ENCODE measurements around the gene MOB3A. TPM values are rescaled to one million over a fixed set of nuclear protein-coding genes. Genes with fewer than 3 reads are reported as not detected.

MOB3A gene
- total and polyA plus RNA-seq, 2 experiments from 2014 or later: 15.7 to 25.1 TPM

DNA sequence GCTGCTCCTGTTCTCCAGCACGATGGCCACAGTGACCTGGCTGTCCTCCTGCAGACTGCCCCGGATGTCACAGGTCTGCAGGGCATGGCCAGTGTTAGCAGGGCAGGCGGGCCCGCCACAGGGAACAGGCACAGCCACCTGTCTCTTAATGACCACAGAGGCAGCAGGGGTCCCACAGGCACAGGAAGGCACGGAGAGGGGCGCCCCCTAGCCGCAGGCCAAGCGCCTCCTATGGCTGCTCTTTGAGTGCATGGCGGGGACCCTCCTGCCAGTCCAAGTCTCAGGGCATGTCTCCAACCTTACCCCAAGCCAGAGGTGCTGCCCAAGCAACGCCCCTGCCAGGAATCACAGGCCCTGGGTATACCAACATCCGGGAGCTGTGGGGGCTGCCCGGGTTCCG lies 14.7 kb upstream of the MOB3A start:
- Histone ChIP-seq H3K27ac (no peak overlapping the region), H3K27me3 (no peaks in the 10 kb centered on the region), H3K4me1 (ENCODE audit: insufficient read depth) (no peaks in the 10 kb centered on the region), H4K20me1 (ENCODE audit: insufficient read depth, poor library complexity, severe bottlenecking) (no peaks in the 10 kb centered on the region), H3K9me2 (replicated peaks; ENCODE audit: insufficient read depth) (no peaks in the 10 kb centered on the region), H3K36me3 (replicated peaks; ENCODE audit: insufficient read depth, low read depth) (no peaks in the 10 kb centered on the region), H3K4me3 (no peak overlapping the region), H2AFZ (no peak overlapping the region), H3K9me3 (ENCODE audit: low read depth) (no peaks in the 10 kb centered on the region), H3K79me2 (peaks cover 3% of the 10 kb centered on the region), H3K4me2 (no peak overlapping the region)
- 95% methylated on average over 13 of the region's 13 CpGs for WGBS (ENCODE audit: low lambda C conversion rate, missing lambda C conversion rate)
- TF ChIP-seq EZH2phosphoT487 (IDR thresholded peaks at IDR 0.05; ENCODE audit: low read depth, severe bottlenecking, unreplicated experiment) (no peak), EZH2 (IDR thresholded peaks at IDR 0.05; ENCODE audit: borderline replicate concordance) (no peak)
- TF ChIP-seq, protein P1, sequence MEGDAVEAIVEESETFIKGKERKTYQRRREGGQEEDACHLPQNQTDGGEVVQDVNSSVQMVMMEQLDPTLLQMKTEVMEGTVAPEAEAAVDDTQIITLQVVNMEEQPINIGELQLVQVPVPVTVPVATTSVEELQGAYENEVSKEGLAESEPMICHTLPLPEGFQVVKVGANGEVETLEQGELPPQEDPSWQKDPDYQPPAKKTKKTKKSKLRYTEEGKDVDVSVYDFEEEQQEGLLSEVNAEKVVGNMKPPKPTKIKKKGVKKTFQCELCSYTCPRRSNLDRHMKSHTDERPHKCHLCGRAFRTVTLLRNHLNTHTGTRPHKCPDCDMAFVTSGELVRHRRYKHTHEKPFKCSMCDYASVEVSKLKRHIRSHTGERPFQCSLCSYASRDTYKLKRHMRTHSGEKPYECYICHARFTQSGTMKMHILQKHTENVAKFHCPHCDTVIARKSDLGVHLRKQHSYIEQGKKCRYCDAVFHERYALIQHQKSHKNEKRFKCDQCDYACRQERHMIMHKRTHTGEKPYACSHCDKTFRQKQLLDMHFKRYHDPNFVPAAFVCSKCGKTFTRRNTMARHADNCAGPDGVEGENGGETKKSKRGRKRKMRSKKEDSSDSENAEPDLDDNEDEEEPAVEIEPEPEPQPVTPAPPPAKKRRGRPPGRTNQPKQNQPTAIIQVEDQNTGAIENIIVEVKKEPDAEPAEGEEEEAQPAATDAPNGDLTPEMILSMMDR (IDR thresholded peaks at IDR 0.05; ENCODE audit: poor library complexity): no peak
- DNase-seq (ENCODE audit: low spot score): no peak

DNA sequence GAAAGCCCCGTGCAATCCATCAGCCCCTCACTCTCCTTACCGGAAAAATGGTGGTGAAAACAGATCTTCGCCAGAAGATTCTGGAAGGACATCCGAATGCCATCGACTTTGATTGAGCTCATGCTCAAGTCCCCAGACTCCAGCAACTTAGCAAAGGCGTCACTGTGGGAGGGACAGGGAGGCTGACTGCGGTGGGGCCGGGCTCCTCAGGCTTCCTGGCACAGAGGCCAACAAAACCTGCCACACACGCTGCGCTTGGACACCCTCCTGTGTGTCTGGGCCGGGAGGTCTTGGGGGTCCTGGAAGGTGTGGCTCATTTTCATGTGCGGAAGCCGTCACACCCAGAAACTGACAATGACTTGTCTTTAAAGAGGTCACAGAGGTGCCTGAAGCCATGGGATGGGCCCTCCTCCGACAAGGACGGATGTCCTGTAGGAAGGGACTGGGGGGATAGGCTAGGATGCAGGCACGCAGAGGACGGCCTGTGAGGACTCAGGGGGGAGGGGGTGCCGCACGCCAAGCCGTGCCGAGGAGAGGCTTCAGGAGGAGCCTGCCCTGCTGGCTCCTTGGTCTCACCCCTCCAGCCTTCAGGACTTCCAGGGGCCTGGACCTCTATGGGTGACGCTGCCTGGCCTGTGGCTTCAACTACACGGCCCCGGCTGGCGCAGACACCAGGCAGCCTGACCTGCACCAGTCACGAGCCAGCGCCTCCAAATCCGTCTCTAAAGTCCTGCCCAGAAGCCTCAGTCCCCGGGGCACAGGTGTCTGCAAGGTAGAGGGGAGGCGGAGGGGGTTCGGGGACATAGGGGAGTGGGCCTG lies 13.1 kb upstream of the MOB3A start:
- Histone ChIP-seq H2AFZ (no peak overlapping the region), H3K9me2 (replicated peaks; ENCODE audit: insufficient read depth) (no peaks in the 10 kb centered on the region), H3K4me3 (no peak overlapping the region), H3K79me2 (peaks cover 11% of the 10 kb centered on the region), H3K9me3 (ENCODE audit: low read depth) (no peaks in the 10 kb centered on the region), H3K4me2 (no peak overlapping the region), H3K27me3 (no peaks in the 10 kb centered on the region), H3K4me1 (ENCODE audit: insufficient read depth) (no peaks in the 10 kb centered on the region), H4K20me1 (ENCODE audit: insufficient read depth, poor library complexity, severe bottlenecking) (peaks cover 3% of the 10 kb centered on the region), H3K36me3 (replicated peaks; ENCODE audit: insufficient read depth, low read depth) (no peaks in the 10 kb centered on the region), H3K27ac (no peak overlapping the region)
- no peak for DNase-seq (ENCODE audit: low spot score)
- TF ChIP-seq EZH2 (IDR thresholded peaks at IDR 0.05; ENCODE audit: borderline replicate concordance): no peak
- TF ChIP-seq EZH2phosphoT487 (IDR thresholded peaks at IDR 0.05; ENCODE audit: low read depth, severe bottlenecking, unreplicated experiment): no peak
- TF ChIP-seq, protein P1 (IDR thresholded peaks at IDR 0.05; ENCODE audit: poor library complexity): no peak
- 94% methylated on average over 31 of the region's 31 CpGs for WGBS (ENCODE audit: low lambda C conversion rate, missing lambda C conversion rate)

DNA sequence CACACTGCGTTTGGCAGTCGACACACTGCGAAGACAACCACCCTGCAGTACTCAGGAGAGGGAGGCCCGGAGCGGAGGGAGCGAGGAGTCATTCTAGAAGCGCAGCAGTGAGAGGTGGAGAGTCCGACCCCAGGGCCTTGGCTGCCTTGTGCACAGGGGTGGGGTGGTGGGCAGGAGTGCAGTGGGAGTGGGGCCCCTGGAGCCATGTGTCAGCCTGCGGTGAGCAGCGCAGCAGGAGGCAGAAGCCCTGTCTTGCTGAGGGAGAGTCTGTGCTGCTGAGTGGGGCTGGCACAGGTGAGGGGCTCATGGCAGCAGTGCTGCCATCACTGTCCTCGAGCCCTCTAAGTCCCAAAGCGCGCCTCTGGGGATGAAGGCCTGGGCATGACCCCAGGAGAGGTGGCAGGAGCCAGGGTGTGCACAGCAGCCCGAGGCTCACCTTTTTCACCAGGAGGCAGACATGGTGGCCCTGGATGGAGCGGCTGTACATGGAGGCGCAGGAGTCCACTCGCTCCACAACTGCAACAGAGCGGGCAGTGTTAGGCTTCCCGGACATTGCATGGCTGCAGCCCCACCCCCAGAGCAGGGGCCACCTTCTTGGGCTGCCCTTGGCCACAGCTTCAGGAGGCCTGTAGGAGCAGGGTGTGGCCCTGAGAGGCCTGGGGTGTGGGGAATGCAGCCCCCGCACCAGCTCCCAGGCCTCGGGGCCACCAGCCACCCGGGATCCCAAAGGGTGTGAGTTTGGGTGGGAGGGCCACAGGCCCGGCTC lies 12.3 kb upstream of the MOB3A start:
- H3K4me1 ChIP-seq (ENCODE audit: insufficient read depth): no peaks in the 10 kb centered on the region
- H3K27ac ChIP-seq: no peak overlapping the region
- WGBS (ENCODE audit: low lambda C conversion rate, missing lambda C conversion rate): 97% methylated on average over 23 of the region's 23 CpGs
- no peak overlapping the region for H2AFZ ChIP-seq
- H3K4me2 ChIP-seq: no peak overlapping the region
- peaks cover 11% of the 10 kb centered on the region for H3K79me2 ChIP-seq
- H3K27me3 ChIP-seq: no peaks in the 10 kb centered on the region
- no peak for TF ChIP-seq EZH2 (IDR thresholded peaks at IDR 0.05; ENCODE audit: borderline replicate concordance)
- TF ChIP-seq EZH2phosphoT487 (IDR thresholded peaks at IDR 0.05; ENCODE audit: low read depth, severe bottlenecking, unreplicated experiment): no peak
- TF ChIP-seq, protein P1 (IDR thresholded peaks at IDR 0.05; ENCODE audit: poor library complexity): no peak
- H3K9me3 ChIP-seq (ENCODE audit: low read depth): no peaks in the 10 kb centered on the region
- H4K20me1 ChIP-seq (ENCODE audit: insufficient read depth, poor library complexity, severe bottlenecking): peaks cover 9% of the 10 kb centered on the region
- no peak for DNase-seq (ENCODE audit: low spot score)
- H3K9me2 ChIP-seq (replicated peaks; ENCODE audit: insufficient read depth): no peaks in the 10 kb centered on the region
- H3K36me3 ChIP-seq (replicated peaks; ENCODE audit: insufficient read depth, low read depth): no peaks in the 10 kb centered on the region
- no peak overlapping the region for H3K4me3 ChIP-seq
